GM12873 (cell line): Measurements from ENCODE around the gene U2AF2.
A peak's percentile ranks its signal among the peaks of the same experiment; 100 is the strongest.

Experiments
- TF ChIP-seq, protein P1 (sequence below): IDR thresholded peaks from 2 replicates; pipeline ENCODE4 v1.5.1; 2012; ENCODE audit warnings: low read depth, mild to moderate bottlenecking, moderate library complexity, low read length, control low read depth; ENCODE audit not compliant: insufficient read depth; ENCODE audit errors: missing control alignments

U2AF2 gene

DNA sequence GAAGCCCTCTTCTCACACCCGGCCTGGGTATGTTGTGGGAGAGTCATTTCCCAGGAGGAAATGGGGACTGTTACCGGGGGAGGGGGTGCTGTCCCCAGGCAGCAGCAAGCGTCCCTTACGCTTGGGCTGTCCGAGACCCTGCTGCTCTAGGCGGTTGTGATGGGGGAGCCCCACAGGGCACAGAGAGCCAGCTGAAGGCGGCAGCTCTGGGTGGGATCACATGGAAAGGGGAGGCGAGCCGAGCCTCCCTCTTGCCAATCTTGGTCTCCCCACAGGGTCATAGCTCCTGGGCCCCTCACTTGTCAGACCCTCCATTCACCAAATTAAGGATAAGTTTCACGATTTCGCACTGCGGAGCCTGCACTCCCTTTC, 42.2 kb downstream of the U2AF2 start:
- TF ChIP-seq, protein P1, sequence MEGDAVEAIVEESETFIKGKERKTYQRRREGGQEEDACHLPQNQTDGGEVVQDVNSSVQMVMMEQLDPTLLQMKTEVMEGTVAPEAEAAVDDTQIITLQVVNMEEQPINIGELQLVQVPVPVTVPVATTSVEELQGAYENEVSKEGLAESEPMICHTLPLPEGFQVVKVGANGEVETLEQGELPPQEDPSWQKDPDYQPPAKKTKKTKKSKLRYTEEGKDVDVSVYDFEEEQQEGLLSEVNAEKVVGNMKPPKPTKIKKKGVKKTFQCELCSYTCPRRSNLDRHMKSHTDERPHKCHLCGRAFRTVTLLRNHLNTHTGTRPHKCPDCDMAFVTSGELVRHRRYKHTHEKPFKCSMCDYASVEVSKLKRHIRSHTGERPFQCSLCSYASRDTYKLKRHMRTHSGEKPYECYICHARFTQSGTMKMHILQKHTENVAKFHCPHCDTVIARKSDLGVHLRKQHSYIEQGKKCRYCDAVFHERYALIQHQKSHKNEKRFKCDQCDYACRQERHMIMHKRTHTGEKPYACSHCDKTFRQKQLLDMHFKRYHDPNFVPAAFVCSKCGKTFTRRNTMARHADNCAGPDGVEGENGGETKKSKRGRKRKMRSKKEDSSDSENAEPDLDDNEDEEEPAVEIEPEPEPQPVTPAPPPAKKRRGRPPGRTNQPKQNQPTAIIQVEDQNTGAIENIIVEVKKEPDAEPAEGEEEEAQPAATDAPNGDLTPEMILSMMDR = no peak

DNA sequence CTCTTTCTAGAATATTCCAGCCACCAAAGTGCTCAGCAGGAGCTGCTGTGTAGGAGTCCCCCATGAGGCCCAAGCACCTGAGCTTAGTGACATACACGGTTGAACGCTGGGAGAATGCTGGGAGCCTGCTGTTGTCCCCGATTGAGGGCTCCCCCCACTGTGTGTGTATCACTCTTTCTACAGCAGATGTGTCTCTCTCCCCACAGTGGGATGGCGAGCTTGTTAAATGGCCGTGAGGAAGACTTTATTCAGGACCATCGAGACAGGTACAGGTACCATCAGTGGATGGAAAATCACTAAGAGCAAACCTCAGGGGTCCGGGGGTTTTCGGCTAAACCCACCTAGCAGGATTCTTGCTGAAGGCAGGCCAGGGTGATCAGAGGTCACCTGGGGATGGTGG, 42.9 kb downstream of the U2AF2 start:
- TF ChIP-seq, protein P1 = no peak

DNA sequence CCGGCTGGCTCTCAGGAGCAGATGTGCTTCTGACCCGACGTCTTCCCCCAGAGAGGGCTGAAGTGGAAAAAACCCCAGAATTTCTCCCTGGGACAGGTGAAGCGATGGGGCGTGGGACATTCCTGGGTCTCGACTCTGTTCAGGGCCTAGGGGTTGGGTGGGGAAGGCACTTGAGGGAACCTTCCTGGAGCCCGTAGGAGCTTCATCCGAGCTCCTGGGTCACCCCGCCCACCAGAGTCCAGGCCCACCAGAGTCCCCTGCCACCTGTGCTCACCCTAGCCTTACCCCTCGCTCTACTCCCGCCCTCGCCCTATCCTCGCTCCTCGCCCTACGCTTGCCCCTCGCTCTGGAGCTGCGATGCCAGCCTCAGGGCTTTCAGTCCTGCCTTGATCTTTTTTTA, 43.4 kb downstream of the U2AF2 start:
- TF ChIP-seq, protein P1 = no peak

DNA sequence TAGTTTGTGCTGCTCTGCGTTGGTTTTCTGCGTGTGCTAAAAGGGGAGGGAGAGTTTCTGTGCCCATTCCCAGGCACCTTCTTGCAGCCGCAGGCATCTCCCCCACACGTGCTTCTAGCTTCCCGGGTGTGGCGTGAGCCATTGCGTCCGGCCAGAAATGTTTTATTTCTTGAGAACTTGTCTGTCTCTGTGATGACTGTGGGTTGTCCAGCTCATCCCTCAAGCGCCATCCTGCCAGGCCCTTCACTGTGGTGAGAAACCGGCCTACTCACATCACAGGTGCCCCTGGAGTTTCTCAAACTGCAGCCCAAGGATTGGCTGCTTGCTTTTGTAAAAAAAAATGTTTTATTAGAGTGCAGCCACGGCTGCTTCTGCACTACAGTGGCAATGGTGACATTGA, 44.4 kb downstream of the U2AF2 start:
- TF ChIP-seq, protein P1 = no peak

DNA sequence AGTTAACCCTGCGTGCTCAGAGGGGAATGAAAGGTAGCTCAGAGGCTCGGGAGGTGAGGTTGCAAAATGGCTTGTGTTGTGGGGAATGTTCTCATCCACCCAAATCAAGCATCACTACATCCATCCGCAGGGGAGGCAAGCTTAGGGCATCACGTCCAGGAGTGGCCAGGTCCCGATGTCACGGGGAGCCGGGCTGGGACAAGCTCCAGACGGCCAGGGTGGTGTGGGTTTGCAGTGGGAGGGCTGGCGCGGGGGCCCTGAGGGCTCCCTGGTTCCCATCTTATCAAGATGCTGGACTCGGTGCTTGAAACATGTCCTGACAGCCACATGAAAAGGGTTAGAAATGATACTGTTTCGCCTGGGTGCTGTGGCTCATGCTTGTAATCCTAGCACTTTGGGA, 46.0 kb downstream of the U2AF2 start:
- TF ChIP-seq, protein P1 = no peak

DNA sequence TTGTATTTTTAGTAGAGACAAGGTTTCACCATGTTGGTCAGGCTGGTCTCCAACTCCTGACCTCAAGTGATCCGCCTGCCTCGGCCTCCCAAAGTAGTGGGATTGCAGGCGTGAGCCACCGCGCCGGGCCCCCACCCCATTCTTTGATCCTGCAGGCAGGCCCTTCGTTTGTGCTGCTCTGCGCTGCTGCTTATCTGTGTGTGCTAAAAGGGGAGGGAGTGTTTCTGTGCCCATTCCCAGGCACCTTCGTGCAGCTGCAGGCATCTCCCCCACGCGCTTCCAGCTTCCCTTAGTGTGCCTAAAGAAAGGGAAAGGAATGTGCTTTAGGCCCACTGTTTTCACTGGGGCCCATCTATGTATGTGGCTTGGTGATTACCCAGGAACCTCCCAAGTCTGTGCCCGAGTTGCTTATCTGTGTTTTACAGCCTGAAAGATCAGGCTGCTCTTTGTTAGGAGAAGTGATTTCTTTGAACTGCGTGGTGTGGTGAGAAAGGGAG, 47.3 kb downstream of the U2AF2 start:
- TF ChIP-seq, protein P1 = no peak

DNA sequence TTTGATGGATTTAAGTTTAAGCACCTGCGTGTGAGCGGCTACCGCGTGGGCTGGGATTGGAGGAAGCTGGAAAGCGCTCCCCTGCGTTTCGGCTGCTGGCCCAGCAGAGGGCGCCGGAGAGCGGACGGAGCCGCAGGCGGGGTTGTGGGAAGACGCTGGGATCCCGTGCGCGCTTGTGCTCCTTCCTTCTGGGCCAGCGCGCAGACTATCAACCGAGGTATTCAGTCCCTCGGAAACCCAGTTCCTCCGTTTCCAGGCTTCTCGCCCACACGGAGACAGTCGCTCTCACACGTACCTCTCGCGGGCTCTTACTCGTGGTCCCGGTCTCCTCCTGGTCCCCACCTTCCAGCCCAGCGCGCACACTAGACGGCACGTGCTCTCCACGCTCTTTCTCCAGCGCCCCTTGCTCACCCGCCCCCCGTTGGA, 49.0 kb downstream of the U2AF2 start:
- TF ChIP-seq, protein P1 = peak; percentile 70
